ENCODE measurements around the gene NOTCH2.

NOTCH2 gene

DNA sequence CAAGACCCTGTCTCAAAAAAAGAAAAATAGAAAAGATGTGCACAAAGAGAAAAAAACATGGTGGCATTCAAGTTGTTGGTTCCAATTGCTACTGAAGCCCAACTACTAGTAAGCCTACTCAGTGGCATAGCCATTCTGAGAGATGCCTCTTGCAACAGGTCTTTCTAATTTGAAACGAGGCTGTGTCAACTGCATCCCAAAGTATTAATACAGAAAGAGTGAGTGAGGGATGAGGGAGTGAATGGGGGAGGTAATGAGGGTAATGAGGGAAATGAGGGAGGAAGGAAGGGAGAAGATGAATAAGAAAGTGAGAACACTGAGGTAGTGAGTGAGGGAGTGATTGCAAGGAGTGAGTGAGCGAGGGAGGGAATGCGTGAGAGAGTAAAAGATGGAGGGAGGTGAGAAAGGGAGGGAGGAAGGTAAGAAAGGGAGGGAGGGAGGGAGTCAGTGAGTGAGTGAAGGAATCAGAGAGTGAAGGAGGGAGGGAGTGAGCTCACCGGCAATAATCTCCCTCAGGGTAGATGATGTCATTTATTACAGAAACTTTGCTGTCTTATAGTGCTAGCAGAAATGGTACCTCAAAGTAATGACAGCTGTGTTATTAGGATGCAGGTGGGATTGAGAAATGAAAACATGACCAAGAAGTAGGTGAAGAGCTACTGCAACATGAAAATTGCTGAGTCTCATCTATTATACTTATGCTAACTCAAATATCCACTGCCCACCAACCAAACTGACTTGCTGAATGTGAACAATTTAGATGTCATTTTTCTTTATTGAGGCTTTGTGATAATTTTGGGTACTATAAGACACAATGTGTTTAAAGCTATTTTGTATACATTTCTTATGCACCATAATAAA lies 97.5 kb downstream of the NOTCH2 start:
- DNase-seq = no peak

DNA sequence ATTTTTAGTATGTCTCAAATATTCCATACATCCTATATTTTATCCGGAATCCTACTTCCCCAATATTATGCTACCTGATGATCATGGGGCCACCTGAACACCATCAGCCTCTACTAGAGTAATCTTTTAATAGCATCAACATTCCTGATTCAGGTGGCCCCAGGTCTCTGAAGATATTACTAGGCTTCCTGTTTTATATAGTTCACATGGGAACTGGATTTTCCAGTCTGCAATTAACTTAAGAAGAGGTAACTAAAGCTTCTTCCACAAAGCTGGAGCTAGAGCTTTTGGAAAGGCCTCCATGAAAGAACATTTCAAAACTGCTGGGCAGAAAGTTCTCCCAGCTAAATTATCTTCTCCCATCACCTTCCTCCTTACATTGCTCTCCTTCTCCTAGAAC lies 100.9 kb downstream of the NOTCH2 start:
- DNase-seq = no peak

DNA sequence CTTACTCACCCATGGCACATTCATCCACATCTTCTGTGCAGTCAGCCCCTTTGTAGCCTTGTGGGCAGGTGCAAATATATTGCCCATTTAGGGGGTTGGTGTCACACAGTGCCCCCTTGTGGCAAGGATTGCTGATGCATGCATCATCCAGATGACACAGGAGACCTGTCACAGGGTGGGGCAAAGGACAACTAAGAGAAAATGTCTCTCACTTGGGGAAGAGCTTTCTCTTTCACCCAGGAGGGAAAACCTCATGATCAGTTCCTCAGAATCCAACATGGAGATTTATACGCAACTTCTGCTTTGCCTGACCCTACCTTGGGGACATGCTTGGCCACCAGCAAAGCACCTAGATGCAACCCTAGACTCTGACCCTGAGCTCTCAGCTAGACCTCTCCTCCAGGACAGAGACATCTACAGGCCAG lies 101.4 kb downstream of the NOTCH2 start:
- peak; percentile 82 for DNase-seq

DNA sequence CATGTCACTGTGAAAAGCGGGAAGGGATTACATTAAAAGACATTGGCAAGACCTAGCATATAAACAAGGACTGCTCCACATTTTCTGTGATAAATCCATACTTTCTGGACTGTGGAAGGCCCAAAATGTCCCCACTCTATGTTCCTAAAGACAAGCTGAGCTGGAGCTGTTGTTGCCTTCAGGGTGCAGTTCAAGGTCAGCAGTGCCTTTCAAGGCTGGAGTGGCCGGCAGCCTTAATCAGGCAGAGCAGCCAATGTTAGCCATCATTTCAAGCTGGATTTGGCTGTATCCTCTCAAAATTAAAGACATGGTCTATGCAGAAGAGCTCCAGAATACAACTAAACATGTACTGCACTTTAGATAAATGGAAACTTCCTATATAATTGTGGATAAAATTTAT lies 102.8 kb downstream of the NOTCH2 start:
- DNase-seq = no peak

DNA sequence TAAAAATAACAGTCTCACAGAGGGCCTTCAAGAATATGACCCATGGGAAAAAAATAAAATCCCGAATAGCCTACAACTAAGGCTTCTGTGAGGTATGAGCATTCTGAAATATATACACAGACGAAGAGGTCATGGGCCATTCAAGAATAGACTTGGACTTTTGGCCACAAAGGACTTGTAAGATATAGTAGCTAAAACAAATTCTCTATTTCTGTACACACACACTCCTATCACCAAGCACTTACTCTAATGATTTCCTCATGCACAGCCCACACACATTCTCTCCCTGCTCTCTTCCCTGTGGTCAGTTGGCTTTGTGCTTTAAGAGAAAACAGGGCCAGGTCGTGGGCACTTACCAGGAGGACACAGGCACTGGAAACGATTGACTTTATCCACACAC lies 103.4 kb downstream of the NOTCH2 start:
- DNase-seq = no peak

DNA sequence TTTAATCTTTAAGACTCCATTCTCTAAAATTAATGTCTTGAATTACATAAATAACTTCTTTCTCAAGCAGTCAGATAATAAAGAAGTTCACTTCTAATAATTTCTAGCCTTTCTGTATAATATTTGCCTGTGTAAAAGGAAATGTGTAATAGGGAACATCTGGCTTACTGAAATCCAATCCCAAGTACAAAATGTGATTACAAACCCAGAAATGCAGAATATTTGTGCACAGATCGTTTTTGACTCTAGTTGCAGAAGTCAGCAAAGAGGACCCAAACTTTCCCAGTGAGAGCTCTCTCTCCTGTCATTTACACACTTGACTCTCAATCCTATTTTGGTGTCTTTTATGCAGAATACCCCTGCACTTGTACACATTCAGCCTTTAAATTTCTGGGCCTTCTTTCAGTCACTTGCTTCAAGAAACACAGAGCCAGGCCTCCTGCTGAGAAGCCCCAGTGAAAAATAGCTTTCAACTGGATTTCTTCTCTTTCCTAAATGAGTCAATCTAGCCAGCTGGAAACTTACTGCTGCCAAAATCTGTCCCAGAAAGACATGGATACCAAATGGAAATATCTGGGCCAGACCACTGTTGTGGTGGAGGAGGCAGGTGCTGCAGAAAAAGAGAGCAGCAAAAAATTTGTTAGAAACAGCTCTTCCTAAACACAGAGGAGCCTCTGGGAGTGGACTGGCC lies 104.6 kb downstream of the NOTCH2 start:
- no peak for DNase-seq

DNA sequence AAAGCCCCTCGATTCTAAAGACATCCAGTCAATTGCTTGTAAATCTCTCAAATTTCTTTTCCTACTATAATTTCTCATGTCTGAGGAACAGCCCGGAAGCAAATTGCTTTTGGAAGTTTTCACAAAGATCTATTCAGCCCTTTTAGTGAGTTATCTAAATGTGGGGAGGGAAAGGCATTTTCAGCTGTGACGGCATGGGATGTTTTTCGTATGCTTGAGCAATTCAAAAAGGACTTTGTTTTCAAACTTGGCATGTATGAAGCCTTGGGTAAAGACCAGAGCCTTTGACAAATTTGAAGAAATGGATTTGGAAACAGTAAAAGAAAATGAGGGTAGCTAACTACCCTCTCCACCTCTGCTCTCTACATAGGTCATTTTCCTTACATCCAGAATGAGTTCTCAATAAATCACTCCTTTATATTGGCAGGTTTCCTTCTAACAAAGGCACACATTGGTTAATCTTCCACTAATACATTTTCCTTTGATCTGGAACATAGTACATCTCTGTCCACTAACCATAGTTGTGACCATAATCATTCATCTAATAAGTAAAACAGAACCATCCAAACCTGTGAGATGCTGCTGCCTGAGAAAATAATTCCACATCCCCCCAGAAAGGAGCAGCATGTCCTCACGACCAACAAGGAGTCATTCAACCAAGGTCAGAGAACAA lies 107.0 kb downstream of the NOTCH2 start:
- DNase-seq = no peak

DNA sequence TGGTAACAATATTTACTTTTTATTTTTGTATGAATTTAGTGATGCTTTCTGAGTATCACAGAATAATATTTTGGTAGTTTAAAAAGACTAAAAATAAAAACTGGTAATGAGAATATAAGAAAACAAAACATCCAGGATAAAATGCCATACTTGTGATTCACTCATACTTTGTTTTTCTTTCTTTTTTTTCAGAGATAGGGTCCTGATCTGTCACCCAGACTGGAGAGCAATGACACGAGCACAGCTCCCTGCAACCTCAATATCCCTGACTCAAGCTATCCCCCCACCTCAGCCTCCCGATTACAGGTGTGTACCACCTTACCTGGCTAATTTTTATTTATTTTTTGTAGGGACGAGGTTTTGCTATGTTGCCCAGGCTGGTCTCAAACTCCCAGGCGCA lies 109.0 kb downstream of the NOTCH2 start:
- DNase-seq = no peak

DNA sequence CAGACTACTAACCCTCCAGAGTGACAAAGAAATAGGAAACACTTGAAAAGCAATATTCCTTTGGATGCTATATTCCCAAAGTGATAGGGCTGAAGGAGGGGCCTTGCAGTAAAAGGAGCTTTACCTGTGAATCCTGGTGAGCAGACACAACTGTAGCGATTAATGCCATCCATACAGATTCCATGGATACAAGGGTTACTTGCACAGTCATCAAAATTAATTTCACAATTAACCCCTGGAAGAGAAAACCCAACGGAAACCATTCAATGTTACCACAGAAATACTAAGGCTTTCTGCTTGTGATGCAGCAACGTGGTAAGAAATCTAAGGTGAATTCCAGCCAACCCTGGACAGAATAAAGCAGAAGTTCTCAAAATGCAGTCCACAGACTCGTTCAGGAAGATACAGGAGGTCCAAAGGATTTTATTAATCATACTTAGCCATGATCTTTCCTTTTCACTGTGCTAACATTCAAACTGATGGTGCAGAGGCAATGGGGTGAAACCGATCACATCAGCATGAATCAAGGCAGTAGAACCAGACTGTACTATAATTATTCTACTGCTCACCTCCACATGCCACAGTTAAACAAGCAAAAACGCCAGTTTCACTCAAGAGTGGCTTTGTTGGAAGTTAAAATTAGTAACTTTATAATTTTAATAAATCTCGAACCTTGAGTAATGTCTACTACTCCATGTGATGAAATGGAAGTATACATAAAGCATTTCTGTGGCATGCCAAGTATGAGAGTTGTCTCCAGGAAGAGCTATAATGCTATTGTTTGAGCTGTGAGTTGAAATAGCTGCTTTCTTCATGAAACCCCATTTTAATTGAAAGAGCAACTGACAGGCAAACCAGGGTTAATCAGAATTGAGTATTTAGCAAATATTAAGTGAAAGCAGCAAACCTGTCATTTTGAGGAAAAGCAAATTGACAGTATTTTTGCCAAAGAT lies 109.9 kb downstream of the NOTCH2 start:
- DNase-seq = no peak

DNA sequence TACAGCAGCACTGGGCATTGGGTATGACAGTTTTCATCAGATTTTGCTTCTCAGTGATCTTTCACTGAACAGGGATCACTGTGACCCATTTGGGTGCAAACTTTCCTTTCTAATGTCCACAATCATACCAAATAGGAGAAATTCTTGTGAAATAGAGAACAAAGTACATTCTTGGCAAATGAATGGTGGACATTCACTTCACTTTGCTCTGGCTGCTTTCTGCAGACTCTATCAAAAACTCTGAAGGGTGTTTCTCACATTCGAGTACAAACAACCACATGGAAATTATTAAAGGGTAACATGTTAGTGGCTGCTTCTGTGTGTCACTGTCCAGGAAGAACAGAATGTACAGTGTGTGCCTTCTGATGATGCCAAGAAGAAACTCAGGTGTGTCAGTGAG lies 111.2 kb downstream of the NOTCH2 start:
- DNase-seq = no peak

DNA sequence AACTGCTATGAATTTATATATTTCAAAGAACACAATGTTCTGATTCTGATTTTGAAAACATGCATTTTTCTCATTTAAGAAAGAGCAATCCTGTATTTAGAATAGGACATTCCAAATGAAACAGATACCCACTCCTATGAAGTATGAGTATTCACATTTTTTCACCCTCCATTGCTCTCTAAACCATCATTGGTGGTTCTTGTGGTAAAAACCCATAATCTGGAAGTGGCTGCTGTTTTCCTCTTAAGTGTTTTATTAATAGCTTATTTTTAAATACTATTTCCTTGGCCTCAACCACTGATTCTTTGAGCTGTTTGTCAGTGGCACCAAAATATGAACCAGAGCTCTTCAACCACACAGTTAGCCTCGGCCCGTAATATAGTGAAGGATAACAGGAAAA lies 113.2 kb downstream of the NOTCH2 start:
- DNase-seq = no peak

DNA sequence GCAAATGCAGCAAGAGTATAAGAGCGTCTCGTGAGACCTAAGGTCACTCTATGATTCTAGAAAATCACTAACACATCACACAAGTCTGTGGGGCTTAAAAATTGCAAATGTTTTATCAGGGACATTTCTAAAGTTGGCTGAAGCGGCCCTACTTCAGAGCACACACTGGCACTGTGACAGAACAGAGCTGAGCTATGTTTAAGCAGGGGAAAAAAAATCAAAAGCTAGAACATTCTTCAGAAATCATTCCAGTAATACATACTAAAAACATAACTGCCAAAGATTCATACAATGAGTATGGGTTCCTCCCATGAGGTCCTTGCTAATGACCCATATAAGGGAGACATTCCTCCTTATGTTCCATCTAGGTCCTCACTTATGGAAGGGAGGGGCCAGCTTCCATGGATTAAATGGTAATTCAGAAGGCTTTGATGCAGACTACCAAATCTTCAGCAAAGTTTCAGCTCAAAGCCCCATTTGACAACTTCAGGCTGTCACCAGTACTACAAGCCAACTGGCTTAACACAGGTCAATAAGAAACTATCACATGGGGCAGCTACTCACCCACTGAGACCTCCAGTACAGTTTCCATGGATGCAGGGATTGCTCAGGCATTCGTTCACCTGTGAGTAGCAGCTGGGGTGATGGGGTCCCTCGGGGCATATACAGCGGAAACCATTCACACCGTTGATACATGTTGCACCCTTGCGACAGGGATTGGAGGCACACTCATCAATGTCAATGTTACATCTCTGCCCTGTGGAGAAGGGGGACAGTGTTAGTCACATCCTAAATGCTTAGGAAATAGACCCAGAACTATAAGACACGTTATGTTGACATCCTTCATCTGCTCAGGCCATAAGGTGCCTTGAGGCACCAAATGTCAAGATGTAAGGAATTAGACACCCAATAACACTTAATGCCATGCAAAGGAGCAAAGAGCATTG lies 114.7 kb downstream of the NOTCH2 start:
- DNase-seq = peak; percentile 22

DNA sequence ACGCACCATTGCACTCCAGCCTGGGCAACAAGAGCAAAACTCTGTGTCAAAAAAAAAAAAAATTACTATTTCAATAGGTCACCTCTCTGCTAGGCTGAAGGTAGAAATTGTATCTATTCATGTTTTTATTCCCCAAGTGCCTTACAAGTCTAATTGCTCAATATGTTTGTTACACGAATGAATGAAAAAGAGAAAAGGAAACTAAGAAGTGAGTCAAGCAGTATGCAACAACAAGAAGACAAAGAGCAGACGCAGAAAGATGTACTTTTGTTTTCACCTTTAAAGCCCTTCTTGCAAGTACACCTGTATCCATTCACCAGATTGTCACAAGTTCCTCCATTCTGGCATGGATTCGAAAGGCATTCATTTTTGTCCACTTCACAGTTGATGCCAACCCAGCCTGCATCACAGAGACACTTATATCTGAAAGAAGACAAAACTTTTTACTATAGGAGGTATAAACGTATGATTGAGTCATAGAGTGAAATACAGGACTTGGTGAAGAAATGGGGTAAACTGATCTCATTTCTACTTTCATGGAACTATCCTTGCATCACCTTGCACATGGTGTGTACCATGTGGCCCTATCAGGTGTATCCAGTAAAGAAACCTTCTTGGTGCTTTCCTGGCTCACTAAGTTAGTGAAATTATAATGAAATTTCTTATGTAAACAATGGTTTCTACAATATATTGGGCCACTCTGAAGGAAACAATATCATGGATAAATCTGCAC lies 116.0 kb downstream of the NOTCH2 start:
- DNase-seq = peak; percentile 45

DNA sequence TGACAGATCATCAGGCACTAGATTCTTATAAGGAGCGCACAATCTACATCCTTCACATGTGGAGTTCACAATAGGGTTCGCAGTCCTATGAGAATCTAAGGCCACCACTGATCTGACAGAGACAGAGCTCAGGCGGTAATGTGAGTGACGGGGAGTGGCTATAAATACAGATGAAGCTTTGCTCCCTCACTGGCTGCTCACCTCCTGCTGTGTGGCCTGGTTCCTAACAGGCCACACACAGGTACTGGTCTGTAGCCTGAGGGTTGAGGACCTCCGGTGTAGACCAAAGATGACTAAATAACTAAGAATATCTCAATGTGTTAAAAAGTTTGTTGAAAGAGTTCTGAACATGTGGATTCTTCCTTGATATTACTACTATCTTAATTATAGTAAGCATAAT lies 117.0 kb downstream of the NOTCH2 start:
- DNase-seq = no peak

DNA sequence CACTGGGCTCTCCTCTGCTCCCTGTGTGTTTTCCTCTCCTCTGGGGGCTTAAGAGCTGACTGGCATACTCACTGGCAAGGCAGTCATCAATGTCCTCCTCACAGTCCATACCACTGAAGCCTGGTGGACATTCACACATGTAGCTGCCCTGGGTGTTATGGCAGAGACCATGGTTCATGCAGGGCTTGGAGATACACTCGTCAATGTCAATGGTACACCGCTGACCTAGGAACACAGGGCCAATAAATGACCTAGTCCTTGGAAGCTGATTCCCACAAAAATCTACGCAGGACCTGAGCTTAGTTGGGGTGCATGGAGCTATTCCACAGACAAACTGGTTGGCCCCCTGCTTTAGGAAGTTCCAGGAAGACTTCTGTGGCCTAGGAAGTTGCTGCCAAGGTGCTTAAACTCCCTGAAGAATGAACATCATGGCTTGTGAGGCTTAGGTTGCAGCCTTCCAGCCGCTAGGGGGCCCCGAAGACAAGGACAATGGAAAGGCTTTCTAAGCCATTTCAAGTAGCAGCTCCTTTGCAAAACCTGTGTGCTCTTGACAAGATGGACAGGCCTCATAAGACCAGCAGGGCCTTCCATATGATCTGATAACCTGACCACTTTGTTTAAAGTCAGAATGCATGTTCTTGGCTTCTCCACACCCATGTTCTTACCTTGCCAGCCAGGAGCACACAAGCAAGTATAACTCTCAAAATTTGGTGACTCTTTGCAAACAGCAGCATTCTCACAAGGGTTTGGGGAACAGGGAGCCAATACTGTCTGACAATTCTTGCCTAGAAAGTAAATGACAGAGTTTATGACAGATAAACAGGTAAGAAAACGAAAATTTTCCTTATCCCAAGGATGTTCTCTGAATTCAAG lies 120.9 kb downstream of the NOTCH2 start:
- DNase-seq = peak; percentile 76

DNA sequence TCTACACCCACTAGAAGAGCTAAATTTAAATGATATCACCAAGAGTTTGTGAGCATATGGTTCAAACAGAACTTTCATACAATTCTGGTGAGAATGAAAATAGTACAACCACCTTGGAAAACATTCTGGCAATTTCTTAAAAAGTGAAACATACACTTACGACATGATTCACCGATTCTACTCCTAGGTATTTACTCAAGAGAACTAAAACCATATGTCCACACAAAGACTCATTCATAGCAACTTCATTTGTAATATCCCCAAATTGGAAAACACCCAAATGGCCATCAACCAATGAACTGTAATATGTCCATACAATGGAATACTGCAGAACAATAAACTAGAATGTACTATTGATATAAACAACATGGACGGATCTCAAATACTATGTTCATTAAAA lies 122.0 kb downstream of the NOTCH2 start:
- no peak for DNase-seq

DNA sequence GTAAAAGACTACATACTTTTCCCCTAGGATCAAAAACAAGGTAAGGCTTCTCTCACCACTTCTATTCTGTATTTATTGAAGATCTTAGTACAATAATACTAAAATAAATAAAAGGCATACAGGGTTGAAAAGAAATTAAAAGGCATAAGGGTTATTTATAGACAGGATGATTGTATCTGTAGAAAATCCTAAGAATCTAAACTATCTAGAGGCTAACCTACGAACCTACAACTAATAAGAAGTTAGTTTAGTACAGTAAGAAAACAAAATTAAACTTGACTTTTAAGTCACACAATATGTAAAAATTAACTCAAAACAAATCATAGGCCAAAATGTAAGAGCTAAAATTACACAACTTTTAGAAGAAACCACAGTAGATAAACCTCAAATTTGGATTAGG lies 122.7 kb downstream of the NOTCH2 start:
- no peak for DNase-seq

DNA sequence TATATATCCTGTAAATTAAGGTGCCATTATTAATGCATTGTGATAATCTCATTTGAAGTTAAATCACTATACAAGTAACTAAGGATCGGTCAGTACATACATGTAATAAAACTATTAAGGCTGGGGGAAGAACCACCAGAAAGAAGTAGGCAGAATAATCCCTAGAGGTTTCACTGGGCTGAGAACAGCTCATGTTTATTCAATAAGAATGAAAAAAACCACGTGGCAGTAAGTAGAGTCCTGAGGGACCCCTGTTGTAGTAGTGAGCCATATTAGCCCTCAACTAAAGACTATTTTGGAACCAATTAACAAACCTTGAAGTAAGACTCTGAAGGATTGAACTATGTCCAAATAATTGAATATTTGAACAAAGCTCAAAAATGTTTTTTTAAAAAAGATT lies 126.2 kb downstream of the NOTCH2 start:
- DNase-seq = no peak

DNA sequence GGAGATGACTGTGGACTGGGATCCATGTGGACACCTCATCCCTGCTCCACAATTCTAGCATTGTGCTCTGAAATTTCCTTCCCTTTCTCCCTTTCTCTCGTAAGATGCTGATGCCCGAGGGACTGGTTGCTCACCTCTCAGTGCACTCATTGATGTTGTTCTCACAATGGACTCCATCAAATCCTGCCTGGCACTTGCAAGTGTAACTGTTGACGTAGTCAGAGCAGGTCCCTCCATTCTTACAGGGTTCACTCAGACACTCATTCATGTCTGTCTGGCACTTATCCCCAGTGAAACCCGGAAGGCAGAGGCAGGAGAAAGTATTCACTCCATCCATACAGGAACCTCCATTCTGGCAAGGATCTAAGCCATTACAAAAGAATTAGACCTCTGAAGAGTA lies 128.1 kb downstream of the NOTCH2 start:
- DNase-seq = no peak

DNA sequence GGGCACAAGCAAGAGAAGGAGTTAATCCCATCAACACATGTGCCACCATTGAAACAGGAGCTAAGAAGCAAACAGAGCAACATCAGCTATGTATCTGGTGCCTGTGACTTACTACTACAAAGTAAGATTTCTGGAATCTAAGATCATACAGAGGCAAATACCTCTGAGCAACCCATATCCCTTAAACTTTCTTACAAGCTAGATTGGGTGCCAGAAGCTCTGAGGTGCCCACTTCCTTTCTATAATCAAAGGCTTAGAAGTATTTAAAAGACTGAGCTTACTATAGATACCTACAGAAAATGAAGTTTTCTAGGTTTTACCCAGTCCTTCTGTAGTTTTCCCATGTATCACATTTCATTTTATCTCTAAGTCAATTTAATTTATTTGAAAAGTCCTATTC lies 128.8 kb downstream of the NOTCH2 start:
- no peak for DNase-seq
